ENCODE measurements around the gene C1QTNF12. TPM values are rescaled to one million over a fixed set of nuclear protein-coding genes. Genes with fewer than 3 reads are reported as not detected.

The C1QTNF12 gene
- polyA plus RNA-seq, 1 of the 3 experiments (the other 2 are of a cell fraction), result 0.59 TPM

- no peaks in the 10 kb centered on the region for H3F3A ChIP-seq (replicated peaks; ENCODE audit: insufficient read depth)
- no peaks in the 10 kb centered on the region for H3K9me2 ChIP-seq
- H3K27ac ChIP-seq (ENCODE audit: low read depth in 2 of 2, low read length in 1 of 2), result no peak overlapping the region
- no peaks in the 10 kb centered on the region for H3K9me3 ChIP-seq
- no peak for TF ChIP-seq RAD21 (IDR thresholded peaks at IDR 0.05; ENCODE audit: low read length)
- no peak for TF ChIP-seq PBX3 (IDR thresholded peaks at IDR 0.05)
- TF ChIP-seq SMC3 (IDR thresholded peaks at IDR 0.05; ENCODE audit: low read depth, low read length), result no peak
- TF ChIP-seq YY1 (IDR thresholded peaks at IDR 0.05; ENCODE audit: low read depth), result no peak
- no peak for TF ChIP-seq TAF1 (IDR thresholded peaks at IDR 0.05; ENCODE audit: borderline replicate concordance, low read depth, low read length)
- TF ChIP-seq NRF1 (IDR thresholded peaks at IDR 0.05; ENCODE audit: low read depth, low read length), result no peak
- TF ChIP-seq TEAD4 (IDR thresholded peaks at IDR 0.05; ENCODE audit: borderline replicate concordance, insufficient read depth), result no peak
- no peak for TF ChIP-seq CTCF (IDR thresholded peaks at IDR 0.05)
- no peak overlapping the region for H3K9ac ChIP-seq
- H3K27me3 ChIP-seq (ENCODE audit: insufficient read depth), result no peaks in the 10 kb centered on the region
- no peak for DNase-seq
- ChIA-PET POLR2A (no interaction called here), CTCF (interaction anchor here (2.2 to 5.1 kb wide), 3 partner anchors 10 to 208 kb away, joined by 6 to 43 read pairs (median 12); no protein-coding TSS in a partner anchor)
- no peak overlapping the region for H3K4me3 ChIP-seq (ENCODE audit: low read depth in 2 of 2, low read length in 1 of 2)
- no peaks in the 10 kb centered on the region for H3K79me2 ChIP-seq (ENCODE audit: insufficient read depth)
- peaks cover 0 to 18% of the 10 kb centered on the region in 2 experiments; a peak in 1 of 4 replicates for H3K4me1 ChIP-seq (ENCODE audit: control insufficient read depth in 1 of 2, insufficient read depth in 2 of 2, low read depth in 1 of 2, low read length in 1 of 2)
- H2AFZ ChIP-seq (ENCODE audit: low read depth), result no peak overlapping the region
- H3K36me3 ChIP-seq (replicated peaks in 1 of 2; ENCODE audit: control insufficient read depth in 1 of 2, insufficient read depth in 2 of 2, low read length in 1 of 2), result no peaks in the 10 kb centered on the region
- no peak overlapping the region for H3K4me2 ChIP-seq
- no peaks in the 10 kb centered on the region for H4K20me1 ChIP-seq (ENCODE audit: insufficient read depth)
- WGBS (ENCODE audit: low lambda C conversion rate), result 73% methylated on average over 10 of the region's 23 CpGs
Measured at GRCh38 chr1:1240822-1241587, 5.5 kb downstream of the C1QTNF12 start.

- CTCF ChIA-PET, result interaction anchor here (2.2 to 5.1 kb wide), 3 partner anchors 10 to 208 kb away, joined by 6 to 43 read pairs (median 12); no protein-coding TSS in a partner anchor
- 61% methylated on average over 9 of the region's 11 CpGs for WGBS (ENCODE audit: low lambda C conversion rate)
Measured at GRCh38 chr1:1240348-1240732, 6.2 kb downstream of the C1QTNF12 start.

More at GRCh38 chr1:1240348-1240732, 6.2 kb downstream of the C1QTNF12 start:
- H3K79me2 ChIP-seq (ENCODE audit: insufficient read depth), result no peaks in the 10 kb centered on the region
- H4K20me1 ChIP-seq (ENCODE audit: insufficient read depth), result no peaks in the 10 kb centered on the region
- H3K9me3 ChIP-seq, result no peaks in the 10 kb centered on the region
- no peak overlapping the region for H3K4me2 ChIP-seq
- H3K9me2 ChIP-seq, result no peaks in the 10 kb centered on the region
- no peak overlapping the region for H2AFZ ChIP-seq (ENCODE audit: low read depth)
- TF ChIP-seq NRF1 (IDR thresholded peaks at IDR 0.05; ENCODE audit: low read depth, low read length), result no peak
- TF ChIP-seq CHD2 (IDR thresholded peaks at IDR 0.05; ENCODE audit: low read length, partially characterized antibody), result no peak
- no peak for TF ChIP-seq RAD21 (IDR thresholded peaks at IDR 0.05; ENCODE audit: low read length)
- no peak for TF ChIP-seq GABPA (IDR thresholded peaks at IDR 0.05; ENCODE audit: low read depth)
- no peak for TF ChIP-seq JUND (IDR thresholded peaks at IDR 0.05)
- H3K4me1 ChIP-seq (ENCODE audit: control insufficient read depth in 1 of 2, insufficient read depth in 2 of 2, low read depth in 1 of 2, low read length in 1 of 2), result peaks cover 0 to 18% of the 10 kb centered on the region in 2 experiments; a peak in 1 of 4 replicates
- no peak overlapping the region for H3K9ac ChIP-seq
- DNase-seq, result no peak
- no peaks in the 10 kb centered on the region for H3K27me3 ChIP-seq (ENCODE audit: insufficient read depth)
- H3F3A ChIP-seq (replicated peaks; ENCODE audit: insufficient read depth), result no peaks in the 10 kb centered on the region
- H3K27ac ChIP-seq (ENCODE audit: low read depth in 2 of 2, low read length in 1 of 2), result no peak overlapping the region
- peaks cover 0 to 3% of the 10 kb centered on the region in 2 experiments for H3K36me3 ChIP-seq (replicated peaks in 1 of 2; ENCODE audit: control insufficient read depth in 1 of 2, insufficient read depth in 2 of 2, low read length in 1 of 2)
- H3K4me3 ChIP-seq (ENCODE audit: low read depth in 2 of 2, low read length in 1 of 2), result no peak overlapping the region
- POLR2A ChIA-PET, result no interaction called here

Measured in SK-N-SH (cell line).